Embryonic facial prominence (tissue), 1 donor: ENCODE measurements around the gene KIF15.
A peak's percentile ranks its signal among the peaks of the same experiment; 100 is the strongest.

Experiments
- DNase-seq: peaks from one replicate; pipeline ENCODE4 v3.0.0-alpha.2; 2016; ENCODE audit errors: extremely low spot score

Gene KIF15, protein sequence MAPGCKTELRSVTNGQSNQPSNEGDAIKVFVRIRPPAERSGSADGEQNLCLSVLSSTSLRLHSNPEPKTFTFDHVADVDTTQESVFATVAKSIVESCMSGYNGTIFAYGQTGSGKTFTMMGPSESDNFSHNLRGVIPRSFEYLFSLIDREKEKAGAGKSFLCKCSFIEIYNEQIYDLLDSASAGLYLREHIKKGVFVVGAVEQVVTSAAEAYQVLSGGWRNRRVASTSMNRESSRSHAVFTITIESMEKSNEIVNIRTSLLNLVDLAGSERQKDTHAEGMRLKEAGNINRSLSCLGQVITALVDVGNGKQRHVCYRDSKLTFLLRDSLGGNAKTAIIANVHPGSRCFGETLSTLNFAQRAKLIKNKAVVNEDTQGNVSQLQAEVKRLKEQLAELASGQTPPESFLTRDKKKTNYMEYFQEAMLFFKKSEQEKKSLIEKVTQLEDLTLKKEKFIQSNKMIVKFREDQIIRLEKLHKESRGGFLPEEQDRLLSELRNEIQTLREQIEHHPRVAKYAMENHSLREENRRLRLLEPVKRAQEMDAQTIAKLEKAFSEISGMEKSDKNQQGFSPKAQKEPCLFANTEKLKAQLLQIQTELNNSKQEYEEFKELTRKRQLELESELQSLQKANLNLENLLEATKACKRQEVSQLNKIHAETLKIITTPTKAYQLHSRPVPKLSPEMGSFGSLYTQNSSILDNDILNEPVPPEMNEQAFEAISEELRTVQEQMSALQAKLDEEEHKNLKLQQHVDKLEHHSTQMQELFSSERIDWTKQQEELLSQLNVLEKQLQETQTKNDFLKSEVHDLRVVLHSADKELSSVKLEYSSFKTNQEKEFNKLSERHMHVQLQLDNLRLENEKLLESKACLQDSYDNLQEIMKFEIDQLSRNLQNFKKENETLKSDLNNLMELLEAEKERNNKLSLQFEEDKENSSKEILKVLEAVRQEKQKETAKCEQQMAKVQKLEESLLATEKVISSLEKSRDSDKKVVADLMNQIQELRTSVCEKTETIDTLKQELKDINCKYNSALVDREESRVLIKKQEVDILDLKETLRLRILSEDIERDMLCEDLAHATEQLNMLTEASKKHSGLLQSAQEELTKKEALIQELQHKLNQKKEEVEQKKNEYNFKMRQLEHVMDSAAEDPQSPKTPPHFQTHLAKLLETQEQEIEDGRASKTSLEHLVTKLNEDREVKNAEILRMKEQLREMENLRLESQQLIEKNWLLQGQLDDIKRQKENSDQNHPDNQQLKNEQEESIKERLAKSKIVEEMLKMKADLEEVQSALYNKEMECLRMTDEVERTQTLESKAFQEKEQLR (N-terminal part only)

DNA sequence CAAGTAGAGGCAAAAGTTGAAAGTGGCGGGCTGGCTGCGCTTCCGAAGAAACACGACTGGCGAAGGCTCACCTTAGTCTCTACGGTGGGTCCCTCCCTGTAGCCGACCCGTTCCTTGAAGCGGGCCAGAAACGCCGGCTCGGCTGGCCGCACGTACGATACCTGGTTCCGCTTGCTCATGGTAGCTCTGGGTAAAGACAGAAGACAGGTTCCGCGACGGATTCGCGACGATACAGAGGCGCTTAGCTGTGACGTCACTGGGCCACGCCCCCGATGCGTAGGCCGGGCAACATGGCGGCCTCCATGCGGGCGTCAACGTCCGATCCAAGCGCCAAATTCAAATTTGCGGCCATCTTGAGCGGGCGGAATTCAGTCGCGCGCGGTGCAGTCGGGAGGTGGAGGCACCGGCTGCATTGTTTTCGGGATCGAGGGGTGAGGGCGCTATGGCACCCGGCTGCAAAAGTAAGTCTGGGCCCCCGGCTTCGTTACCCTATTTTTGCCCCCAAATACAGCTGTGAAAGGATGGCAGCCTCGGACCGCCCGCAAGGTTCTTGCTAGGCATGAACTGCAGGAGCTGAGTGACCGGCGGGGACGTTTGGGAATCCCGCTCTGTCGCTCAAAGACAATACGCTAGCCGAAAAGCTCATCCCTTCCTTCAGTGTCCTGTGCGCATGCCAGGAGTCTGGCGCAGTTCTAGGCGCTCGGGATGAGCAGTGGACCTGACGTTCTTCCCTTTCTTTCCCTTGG, at the start of gene KIF15, which contains the start of gene KIAA1143:
TSS of gene KIF15 (plus strand) at position 371 of the 746 bp plus-strand sequence. CDS start at position 443, 72 bp downstream.
TSS of gene KIAA1143 (minus strand) at position 196 of the 746 bp plus-strand sequence. CDS start at position 179, 17 bp downstream.
- peak; percentile 93 for DNase-seq

GRCh38 chr3:44712455-44713075, 49.0 kb upstream of the KIF15 start, which contains the start of gene ZNF502:
Gene ZNF502 (plus strand): TSS chr3:44712660. CDS start chr3:44720262, 7,602 bp downstream.
- DNase-seq: peak; percentile 93

GRCh38 chr3:44721231-44722102, 40.1 kb upstream of the KIF15 start:
- DNase-seq: no peak

- no peak for DNase-seq
Observed at GRCh38 chr3:44722103-44722401, 39.5 kb upstream of the KIF15 start.

DNA sequence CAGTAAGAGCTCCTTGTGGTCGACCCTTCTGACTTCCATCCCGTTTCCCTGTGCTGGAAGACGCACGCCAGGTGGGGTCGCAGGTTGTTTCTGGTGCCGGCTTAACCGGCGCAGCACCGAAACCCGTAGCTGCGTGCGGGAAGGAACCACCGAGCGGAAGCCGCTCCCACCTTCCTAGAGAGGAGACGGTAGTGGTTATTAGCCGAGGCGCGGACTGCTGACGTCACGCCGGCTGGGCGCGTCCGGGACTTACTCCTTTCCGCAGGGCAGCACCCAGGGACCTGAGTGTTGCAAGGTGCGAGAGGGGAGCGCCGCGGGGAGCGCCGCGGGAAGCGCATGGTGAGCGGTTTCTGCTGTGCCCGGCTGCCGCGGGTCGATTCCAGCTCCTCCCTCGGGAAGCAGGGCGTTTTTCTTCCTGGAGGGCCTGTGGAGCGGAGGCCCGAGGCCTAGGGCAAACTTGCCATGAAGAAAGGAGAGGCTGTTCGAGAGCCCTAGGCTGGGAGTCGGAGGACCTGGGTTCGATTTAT, 32.1 kb upstream of the KIF15 start, which contains the start of gene ZNF501:
TSS of gene ZNF501 (plus strand) at position 252 of the 527 bp plus-strand sequence. CDS start 4,787 bp downstream, outside the sequence.
- peak; percentile 81 for DNase-seq

DNA sequence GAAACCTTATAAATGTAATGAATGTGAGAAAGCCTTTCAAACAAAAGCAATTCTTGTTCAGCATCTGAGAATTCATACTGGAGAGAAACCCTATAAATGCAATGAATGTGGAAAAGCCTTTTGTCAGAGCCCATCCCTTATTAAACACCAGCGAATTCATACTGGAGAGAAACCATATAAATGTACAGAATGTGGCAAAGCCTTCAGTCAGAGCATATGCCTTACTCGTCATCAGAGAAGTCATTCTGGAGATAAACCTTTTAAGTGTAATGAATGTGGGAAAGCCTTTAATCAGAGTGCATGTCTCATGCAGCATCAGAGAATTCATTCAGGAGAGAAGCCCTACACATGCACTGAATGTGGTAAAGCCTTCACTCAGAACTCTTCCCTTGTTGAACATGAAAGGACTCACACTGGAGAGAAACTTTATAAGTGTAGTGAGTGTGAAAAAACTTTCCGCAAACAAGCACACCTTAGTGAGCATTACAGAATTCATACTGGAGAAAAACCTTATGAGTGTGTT, 26.9 kb upstream of the KIF15 start:
- DNase-seq: no peak

DNA sequence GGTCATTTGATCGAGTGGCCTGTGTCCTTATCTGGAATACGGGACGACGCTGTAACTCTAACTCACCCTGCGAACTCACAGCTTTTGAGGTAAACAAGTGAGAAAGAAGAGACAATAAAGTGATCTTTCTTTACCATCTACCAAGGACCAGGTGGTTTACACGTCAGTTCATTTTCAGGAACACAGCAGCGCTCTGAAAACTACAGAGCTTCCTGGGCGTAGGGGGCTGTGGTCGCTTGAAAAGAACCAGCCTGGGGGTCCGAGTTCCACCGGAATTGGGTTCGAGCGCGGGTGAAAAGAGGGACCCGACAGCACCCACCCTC, 532 bp upstream of the KIF15 start:
- no peak for DNase-seq

- DNase-seq: no peak
Observed at GRCh38 chr3:44762170-44762677, 630 bp downstream of the KIF15 start.

DNA sequence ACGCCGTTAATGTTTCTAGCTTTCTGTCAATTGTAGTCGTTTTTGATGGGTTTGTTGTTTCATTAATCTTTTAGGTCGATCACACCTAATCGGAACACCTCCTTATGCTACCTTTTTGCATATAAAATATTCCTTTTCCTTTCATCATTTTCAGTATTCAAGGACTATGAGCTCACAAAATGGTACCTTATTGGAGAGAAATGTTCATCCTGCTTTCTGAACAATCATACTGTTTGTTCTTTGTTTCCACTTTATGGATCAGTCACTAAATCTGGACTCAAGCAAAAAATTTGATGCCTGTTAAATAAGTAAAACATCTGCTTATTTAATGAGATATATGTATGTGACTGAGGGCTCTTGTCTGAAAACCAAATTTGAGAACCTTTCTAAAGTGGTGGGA, 1.1 kb downstream of the KIF15 start:
- DNase-seq: no peak

DNA sequence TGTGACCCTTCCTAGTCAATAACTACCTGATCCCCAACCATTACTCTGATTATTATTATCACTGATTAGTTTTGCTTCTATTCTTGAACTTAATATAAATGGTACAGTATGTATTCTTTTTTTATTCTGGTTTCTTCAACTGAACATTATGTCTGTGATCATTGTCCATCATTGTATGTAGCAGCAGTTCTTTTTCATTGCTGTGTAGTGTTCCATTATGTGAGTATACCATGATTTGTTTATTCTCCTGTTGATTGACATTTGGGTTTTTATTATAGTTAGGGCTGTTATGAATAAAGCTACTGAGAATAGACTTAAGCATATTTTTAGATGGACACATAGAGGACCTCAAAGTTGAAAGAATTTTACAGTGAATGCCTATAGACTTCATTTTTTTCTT, 2.7 kb downstream of the KIF15 start:
- DNase-seq: no peak

DNA sequence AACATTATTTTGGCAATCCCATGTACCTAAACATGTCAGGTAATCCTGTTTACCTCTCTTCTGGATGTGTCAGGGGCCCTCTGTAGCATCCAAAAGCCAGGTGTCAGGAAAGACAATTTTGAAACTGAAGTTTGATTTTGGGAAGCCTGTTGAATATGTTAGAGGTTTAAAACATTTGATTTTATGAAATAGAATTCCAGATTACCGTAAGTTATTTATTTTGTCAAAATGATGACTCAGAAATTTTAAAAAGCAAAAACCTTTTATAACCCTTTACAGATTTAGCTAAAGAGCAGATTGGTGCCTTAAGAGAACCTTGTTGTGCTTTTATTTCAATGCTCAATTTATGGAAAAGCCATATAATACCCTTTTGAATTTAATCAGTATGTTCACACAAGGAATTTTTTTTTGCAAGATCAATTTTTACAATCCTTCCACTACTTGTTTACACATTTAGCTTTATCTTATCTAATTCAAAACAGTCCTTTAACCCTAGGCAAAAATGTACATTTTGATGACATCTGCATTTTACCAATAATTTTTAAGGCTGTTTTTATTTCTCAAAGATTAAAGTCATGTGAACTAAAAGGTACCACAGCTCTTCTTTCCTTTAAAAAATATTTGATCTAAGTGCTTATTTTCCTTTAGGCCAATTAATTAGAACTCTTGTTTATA, 10.0 kb downstream of the KIF15 start:
- no peak for DNase-seq

GRCh38 chr3:44772099-44772442, 10.5 kb downstream of the KIF15 start:
- DNase-seq: no peak

GRCh38 chr3:44782891-44783290, 21.3 kb downstream of the KIF15 start:
- DNase-seq: no peak

- no peak for DNase-seq
Observed at GRCh38 chr3:44795197-44795596, 33.6 kb downstream of the KIF15 start.

DNA sequence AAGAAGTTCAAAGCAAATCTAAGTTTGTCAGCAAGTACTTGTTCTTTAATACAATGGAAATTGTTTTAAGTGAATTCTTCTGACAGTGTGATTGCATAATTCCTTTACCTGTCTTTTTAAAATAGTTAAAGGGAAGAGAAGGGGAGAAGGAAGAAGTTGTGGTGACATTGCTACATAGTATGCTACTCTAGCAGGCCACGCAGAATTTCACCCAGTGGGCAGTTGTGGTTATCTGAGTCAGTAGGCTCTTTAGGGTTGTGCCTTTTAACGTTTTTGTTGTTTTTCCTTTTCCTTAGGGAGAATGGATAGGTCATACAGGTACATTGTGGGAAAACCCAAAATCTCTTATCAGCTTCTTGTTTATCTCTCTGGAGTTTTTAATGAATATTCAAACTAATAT, 40.4 kb downstream of the KIF15 start:
- DNase-seq: no peak

- no peak for DNase-seq
Observed at GRCh38 chr3:44803298-44803697, 41.7 kb downstream of the KIF15 start.

GRCh38 chr3:44805960-44806359, 44.4 kb downstream of the KIF15 start:
- DNase-seq: no peak

GRCh38 chr3:44814751-44815150, 53.2 kb downstream of the KIF15 start:
- DNase-seq: no peak
